Ovary (tissue), 3 donors: ENCODE data around the gene MYO1F.
"Not testable (repeated sequence)": the region's sequence is repeated elsewhere in the genome, so short reads cannot be mapped to it uniquely, and the experiment has no call there.

ENCODE experiments used
- EP300 ChIP-seq: sonication (generic); formaldehyde crosslinking; IDR thresholded peaks from one replicate; pipeline ENCODE4 v1.6.1; 2017; ENCODE audit warnings: antibody characterized with exemption
- POLR2A ChIP-seq: fragments of 450-650 bp; IDR thresholded peaks from one replicate; pipeline ENCODE4 v1.6.1; 2017; ENCODE audit warnings: antibody characterized with exemption, mild to moderate bottlenecking, moderate library complexity
- TF ChIP-seq, protein P1 (sequence below), 3 donors: fragments of 450-650 bp in 2 of 3; fragments of 200-600 bp in 1 of 3; IDR thresholded peaks; one replicate each; pipeline versions ENCODE4 v1.5.1 to v1.8.0; 2016 to 2022; ENCODE audit warnings: antibody characterized with exemption in 3 of 3, mild to moderate bottlenecking in 1 of 3
- donor health status: DM: no; HTN: no; CAD: no.

DNA sequence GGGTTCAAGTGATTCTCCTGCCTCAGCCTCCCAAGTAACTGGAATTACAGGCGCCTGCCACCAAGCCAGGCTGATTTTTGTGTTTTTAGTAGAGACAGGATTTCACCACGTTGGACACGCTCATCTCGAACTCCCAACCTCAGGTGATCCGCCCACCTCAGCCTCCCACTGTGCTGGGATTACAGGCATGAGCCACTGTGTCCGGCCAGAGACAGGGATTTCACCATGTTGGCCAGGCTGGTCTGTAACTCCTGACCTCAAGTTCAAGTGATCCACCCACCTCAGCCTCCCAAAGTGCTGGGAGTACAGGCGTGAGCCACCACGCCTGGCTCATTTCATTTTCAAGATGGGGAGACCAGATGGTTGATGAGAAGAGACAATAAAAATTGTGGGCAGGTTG lies 12.4 kb downstream of the MYO1F start:
- TF ChIP-seq, protein P1, sequence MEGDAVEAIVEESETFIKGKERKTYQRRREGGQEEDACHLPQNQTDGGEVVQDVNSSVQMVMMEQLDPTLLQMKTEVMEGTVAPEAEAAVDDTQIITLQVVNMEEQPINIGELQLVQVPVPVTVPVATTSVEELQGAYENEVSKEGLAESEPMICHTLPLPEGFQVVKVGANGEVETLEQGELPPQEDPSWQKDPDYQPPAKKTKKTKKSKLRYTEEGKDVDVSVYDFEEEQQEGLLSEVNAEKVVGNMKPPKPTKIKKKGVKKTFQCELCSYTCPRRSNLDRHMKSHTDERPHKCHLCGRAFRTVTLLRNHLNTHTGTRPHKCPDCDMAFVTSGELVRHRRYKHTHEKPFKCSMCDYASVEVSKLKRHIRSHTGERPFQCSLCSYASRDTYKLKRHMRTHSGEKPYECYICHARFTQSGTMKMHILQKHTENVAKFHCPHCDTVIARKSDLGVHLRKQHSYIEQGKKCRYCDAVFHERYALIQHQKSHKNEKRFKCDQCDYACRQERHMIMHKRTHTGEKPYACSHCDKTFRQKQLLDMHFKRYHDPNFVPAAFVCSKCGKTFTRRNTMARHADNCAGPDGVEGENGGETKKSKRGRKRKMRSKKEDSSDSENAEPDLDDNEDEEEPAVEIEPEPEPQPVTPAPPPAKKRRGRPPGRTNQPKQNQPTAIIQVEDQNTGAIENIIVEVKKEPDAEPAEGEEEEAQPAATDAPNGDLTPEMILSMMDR (IDR thresholded peaks at IDR 0.05) = not testable (repeated sequence)
- TF ChIP-seq POLR2A, EP300: not testable (repeated sequence)
